Stimulated activated CD8-positive, alpha-beta memory T cell treated with anti-CD3 and anti-CD28 coated beads, Interleukin-4, amount 100 ng/mL, for 24 hours (primary cell): ENCODE measurements around the gene RPL41.
A peak's percentile ranks its signal among the peaks of the same experiment; 100 is the strongest.
"Not testable (repeated sequence)": the region's sequence is repeated elsewhere in the genome, so short reads cannot be mapped to it uniquely, and the experiment has no call there.

Source experiments
- DNase-seq: peaks from one replicate; pipeline ENCODE4 v3.0.0-alpha.2; 2020; ENCODE audit warnings: low read depth

Gene RPL41

DNA sequence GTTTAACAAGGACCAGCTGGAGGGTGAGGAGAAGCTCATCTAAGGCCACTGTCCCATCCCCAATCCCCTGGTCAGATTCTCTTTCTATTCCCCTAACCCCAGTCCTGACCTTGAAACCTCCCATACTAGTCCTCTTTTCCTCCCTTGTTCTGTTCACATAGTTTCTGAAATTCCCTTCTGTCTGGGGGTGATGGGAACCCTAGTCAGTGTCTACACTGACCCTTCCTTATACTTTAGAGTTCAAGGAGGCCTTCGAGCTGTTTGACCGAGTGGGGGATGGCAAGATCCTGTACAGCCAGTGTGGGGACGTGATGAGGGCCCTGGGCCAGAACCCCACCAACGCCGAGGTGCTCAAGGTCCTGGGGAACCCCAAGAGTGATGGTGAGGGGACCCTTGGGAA is 38.4 kb downstream of the RPL41 start:
- DNase-seq, result no peak

DNA sequence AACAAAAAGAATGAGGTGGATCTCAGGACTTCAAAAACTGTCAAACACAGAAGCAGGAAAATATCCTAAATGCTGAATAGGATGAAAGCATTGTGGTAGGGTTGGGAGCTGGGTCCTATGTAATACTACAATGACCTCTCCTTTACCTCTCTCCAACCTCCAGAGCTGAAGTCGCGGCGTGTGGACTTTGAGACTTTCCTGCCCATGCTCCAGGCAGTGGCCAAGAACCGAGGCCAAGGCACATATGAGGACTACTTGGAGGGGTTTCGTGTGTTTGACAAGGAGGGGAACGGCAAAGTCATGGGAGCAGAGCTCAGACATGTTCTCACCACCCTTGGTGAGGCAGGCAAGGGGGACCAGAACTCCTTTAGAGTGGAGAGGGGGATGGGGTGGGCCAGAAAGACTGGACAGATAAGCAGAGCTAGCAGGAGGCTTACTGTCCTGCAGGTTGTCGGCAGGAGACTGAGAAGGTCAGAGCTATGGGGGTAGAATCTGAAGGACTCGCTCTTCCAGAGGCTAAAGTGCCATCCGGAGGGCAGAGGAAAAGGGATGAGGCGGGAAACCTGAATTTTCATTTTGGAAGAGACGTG is 38.9 kb downstream of the RPL41 start:
- no peak for DNase-seq

DNA sequence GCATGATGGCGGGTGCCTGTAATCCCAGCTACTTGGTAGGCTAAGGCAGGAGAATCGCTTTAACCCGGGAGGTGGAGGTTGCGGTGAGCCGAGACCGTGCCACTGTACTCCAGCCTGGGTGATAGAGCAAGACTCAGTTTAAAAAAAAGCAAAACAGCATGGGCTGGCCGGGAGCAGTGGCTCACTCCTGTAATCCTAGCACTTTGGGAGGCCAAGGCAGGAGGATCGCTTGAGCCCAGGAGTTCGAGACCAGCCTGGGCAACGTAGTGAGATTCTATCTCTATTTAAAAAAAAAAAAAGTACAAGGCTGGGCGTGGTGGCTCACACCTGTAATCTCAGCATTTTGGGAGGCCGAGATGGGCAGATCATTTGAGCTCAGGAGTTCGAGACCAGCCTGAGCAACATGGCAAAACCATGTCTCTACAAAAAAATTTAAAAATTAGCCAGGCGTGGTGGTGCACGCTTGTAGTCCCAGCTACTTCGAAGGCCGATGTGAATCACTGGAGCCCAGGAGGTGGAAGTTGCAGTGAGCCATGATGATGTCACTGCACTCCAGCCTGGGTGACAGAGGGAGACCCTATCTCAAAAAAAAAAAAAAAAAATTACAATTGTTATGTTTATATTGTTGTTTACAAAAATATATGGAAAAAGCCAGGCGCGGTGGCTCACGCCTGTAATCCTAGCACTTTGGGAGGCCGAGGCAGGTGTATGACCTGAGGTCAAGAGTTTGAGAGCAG is 40.2 kb downstream of the RPL41 start:
- DNase-seq, result not testable (repeated sequence)

DNA sequence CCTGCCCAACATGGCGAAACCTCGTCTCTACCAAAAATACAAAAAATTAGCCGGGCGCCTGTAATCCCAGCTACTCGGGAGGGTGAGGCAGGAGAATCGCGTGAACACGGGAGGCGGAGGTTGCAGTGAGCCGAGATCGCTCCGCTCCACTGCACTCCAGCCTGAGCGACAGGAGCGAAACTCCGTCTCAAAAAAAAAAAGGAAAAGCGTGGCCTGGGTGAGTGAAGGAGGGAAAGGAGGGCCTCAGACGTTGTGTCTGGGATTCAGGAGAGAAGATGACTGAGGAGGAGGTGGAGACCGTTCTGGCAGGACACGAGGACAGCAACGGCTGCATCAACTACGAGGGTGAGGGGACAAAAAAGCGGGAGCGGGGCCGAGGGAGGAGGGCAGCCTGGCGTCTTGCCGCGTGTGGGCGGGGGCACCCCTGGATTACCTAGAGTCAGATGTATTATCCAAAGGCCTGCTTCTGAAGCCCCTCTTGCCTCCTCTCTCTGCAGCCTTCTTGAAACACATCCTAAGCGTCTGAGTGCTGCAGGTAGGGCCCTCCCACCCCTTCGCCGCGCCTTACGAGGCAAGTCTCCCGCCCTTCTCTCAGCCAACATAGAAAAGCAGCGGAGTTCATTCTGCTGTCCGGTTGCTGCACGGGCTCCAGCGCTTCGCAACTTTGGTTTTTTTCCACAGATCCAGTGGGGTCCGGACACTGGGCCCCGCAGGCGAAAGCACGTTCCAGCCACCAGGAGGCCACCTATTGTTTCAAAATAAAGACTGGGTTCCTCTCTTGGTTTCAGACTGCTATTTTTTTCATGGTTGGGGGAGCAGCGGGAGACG is 41.0 kb downstream of the RPL41 start:
- DNase-seq, result no peak

DNA sequence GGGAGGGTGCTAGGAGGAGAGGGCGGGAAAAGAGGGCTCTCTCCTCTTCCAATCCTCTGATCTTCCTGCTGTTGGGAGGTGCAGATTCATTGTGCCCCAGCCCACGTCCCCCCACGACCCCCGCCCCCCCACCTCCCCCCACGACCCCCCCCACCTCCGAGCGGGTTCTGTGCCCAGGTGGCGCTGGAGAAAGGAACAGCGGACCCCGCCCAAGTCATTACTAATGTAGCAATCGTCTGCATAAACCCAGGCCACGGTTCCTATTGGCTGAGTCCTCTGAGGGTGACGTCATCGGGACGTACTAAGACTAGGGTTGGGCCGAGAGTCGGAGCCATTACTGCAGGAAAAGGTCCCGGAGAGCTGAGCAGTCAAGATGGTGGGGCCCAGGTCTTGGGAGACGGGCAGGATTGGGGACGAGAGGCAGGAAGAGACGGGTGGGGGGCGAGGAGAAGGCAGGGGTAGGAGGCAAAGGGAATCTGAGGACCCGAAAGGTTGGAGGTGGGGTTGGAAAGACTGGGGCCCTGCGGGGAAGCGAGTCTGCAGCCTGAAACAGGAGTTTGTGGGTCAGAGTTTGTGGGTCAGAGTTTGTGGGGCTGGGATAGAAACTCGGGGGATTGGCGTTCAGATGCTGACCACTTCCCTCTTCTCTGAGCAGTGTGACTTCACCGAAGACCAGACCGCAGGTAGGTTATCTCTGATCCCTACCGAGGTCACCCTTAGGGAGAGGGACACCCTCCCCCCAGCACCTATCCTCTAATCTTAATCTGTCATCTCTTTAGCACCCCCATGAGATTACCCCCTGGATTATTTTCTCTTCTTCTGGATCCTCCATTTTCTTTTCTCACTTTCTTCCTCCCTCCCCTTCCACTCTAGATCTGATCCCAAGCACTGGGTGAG is 41.8 kb downstream of the RPL41 start, which contains the start of gene MYL6:
Gene MYL6, plus strand, starts transcription at position 331 of the 897 bp plus-strand sequence. Its CDS starts 43 bp downstream, at position 374.
- peak; percentile 82 for DNase-seq

DNA sequence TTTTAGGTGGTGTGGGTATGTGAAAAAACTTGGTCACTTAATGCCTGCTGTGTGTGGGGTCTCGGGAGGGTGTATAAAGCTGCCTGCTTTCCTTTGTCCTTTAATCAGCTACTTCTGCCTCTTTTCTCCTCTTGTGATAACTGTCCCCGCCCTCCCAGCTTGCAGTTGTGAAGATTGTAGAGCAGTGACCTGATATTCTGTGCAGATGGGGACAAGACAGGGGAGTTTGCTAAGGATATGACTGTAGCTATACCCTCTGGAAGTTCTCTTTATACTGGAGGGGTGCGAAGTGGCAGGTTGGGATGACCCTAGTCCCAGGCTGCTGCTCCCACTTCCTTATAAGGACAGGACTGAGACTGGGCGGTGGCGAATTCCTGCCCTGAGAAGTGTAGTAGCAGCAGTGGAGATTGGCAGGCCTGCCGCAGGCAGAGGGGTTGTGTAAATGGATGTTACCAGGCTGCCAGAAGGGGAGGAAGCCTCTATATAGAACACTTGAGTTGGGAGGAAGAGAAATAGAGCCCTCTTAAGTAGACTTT is 42.6 kb downstream of the RPL41 start:
- DNase-seq, result no peak

DNA sequence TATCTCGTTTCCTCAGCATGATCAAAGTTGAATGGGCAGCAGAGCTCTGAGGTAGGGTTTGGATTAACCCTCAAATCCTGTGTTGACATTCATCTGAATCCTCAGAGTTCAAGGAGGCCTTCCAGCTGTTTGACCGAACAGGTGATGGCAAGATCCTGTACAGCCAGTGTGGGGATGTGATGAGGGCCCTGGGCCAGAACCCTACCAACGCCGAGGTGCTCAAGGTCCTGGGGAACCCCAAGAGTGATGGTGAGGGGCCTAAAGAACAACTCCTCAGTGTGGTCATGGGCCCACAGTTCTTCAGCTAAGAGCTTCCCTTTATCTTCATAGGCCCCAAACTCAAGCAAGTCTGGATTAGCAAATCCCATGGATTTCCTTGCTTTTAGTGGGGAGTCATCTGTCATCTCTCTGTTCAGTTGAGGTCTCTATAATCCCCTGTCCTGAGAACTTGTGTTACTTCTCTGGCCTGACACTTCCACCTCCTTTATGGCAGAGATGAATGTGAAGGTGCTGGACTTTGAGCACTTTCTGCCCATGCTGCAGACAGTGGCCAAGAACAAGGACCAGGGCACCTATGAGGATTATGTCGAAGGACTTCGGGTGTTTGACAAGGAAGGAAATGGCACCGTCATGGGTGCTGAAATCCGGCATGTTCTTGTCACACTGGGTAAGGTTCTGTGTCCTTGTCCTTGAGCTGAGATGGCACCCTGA is 43.2 kb downstream of the RPL41 start:
- DNase-seq, result no peak

DNA sequence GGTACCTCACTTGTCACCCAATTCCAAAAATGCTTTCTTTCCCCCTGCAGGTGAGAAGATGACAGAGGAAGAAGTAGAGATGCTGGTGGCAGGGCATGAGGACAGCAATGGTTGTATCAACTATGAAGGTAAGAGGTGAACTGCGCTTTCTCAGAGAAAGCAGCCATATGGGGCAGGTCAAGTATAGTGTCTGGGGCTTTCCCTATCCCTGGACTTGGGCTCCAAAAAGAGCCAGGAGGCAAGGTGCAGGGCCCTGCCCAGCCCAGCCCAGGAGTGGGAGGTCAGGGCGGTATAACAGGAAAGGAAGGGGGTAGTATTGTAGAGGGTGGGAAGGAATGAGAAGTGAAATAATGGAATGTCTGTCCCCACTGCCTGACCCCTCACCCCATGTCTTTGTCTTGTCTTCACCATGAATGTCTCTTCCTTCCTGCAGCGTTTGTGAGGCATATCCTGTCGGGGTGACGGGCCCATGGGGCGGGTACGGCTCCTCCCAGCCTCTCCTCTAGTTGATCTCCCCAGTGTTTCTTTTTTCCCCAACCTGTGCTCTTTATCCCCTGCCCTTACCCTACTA is 43.8 kb downstream of the RPL41 start:
- peak; percentile 36 for DNase-seq

DNA sequence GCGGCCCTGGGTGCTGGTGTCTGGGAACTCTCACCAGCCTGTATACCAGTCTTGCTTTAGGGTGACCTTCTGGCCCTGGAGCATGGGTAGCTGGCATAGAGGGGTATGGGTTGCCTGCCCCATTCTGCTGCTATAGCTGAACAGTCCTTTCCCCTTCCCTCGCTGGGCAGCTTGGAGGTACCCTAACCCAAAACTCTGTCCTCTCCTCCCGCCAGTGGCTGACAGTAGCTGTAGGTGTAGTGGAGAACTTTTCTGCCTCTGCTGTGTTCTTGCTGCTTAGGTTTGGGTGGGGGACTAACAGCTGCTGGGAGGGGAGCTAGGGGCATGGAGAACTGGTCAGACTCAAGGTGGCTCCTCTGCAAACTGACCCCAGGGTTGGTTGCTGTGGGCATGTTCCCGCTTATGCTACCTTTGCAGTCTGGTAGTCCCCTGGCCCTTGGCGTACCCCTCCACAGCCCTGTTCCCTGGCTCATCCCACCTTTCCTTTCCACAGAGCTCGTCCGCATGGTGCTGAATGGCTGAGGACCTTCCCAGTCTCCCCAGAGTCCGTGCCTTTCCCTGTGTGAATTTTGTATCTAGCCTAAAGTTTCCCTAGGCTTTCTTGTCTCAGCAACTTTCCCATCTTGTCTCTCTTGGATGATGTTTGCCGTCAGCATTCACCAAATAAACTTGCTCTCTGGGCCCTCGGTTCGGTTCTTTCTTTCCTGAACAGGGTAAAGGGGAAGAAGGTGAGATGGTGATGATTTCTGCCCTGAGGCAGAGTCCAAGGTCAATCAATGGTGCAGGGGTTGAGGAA is 44.7 kb downstream of the RPL41 start:
- DNase-seq, result no peak

DNA sequence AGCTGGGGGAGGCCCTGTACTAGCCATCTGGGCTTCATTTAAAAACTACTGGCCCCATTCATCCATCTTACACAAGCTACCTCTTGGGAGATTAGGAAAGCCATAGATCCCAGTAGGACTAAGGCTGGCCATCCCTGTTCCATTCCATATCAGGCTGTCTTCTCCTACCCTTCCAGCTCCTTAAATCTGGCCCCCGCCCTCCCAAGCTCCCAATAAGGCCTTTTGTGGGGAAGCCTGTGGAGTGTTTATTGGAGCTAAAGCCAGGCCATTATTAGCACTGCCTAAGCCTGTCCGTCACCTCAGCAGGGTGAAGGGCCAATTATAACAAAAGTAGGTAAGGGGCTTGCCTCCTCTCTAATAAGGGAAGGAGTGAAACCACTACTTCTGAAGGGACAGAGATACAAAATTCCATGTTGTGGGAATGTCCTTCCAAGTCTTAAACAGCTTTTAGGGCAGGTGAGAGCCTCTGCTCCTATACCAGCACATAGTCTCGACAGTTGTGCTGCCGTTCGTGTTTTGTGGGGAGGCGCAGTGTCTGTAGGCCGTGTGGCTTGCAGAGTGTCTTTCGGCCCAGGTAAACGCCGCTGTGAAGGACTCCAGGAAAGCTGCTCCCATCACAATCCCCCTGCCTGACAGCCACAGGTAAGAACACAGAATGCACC is 45.4 kb downstream of the RPL41 start:
- no peak for DNase-seq

DNA sequence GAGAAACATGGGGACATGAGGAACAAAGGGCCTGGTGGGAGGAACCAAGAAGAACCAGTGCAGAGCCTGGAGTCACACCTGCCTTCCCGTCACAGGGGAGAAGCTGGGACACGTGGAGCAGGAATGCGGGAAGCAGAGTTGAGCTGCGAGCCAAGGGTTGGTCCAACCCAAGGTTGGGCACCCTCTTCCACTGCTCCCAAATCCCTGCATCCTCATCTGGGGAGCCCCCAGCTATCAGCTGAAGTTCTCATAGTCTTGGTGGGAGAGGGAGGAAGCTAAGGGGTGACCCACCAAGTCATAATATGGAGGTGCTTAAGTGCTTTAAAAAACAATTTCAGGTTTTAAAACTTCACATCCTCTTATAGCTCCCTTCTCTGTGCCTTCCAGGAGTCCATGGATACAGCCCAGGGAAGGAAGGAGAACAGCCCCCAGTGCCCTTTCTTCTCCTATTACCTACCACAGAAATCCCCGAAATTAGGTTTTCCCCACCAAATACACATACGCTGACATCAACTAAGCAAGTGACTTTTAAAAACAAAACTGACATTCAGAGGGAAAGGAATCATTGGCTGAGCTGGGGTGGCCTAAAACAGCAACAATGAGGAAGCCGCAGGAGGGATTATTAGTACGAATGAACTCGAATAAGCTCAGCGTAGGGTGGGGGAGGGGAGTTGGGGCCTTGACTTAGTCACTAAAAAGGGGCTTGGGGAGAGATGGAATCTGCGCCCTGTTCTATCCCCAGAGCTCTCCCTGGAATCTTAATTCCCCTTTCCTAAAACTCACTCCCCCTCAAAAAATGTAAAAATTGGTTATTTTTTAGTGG is 46.2 kb downstream of the RPL41 start:
- no peak for DNase-seq

DNA sequence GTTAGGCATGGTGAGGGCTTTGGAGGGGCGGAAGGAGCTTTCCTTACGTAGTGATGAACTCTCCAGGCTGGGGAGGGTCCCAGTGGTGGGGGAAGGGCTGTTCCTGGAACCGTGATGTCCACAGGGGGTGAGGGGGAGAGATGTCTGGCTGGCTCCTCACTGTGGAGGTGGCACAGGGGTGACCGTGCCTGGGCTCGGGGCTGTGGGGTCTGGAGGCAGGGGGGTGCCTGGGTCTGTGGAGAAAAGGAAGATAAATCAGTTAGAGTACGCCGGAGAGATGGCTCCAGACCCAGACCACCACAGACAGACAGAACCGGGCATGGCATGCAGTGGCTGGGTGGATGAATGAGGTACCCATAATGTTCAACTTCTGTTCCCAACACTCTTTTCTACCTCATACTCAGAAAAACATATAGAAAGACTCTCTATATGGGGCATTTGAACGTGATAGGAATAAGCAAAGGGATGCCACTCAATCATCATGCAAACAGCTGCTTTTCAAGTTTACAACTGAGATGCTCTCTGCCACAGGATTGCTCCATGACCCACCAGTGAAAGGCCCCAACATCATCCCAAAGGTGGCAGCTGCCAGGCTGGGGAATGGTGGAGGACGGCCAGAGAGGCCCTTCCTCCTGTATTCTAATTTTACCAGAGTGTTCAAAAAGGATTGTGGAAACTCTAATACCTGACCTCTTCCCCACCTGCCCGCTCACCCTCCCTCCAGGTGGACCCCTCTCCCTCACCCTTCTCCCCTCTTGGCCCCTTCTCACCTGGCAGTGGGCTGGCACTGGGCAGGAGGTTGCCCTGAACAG is 47.3 kb downstream of the RPL41 start:
- no peak for DNase-seq

DNA sequence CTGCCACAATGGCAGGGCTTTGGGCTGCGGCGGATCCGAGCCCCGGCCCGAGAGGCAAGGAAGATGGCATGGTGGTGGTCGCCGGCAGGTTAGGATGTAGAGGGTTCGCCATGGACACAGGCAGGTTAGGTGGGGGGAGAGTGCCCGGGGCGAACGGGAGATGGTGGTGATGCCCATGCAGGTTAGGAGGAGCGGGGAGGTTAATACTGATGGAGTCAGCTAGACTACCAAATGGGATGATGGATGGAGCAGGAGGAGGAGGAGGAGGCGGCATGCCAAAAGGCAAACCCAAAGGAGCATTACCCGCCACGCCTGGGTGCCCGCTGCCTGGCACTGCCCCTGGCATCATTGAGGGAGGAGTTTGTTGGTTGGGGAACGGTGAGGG is 47.9 kb downstream of the RPL41 start:
- no peak for DNase-seq

DNA sequence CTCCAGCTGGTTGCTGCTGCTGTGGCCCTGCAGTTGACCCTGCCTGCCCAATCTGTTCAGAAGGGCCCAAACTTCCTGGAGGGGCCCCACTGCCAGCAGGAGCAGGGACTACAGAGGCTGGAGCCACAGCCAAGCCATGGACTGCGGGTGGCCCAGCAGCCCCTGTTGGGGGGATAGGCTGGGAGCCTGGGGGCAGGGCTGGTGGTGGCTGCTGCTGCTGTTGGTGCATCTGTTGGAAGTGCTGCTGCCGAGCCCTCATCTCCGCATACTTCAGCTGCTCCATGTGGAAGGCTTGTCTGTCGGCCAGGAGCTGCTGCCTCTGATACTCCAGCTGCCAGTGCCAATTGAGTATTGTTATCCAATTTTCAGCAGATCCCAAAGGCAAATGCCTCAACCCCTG is 48.9 kb downstream of the RPL41 start:
- no peak for DNase-seq
